Left lung (tissue), 10 donors: ENCODE data around the gene BCAS3. TPM values are rescaled to one million over a fixed set of nuclear protein-coding genes. Genes with fewer than 3 reads are reported as not detected.

Source experiments
- ATAC-seq: fragments of 200-7000 bp; cut with Tn5 transposase; one replicate; pipeline ENCODE4 v1.9.1; 2020; ENCODE audit warnings: moderate library complexity
- DNase-seq, 4 donors: peaks; one replicate each; pipeline ENCODE4 v3.0.0-alpha.2; 2013 to 2020
- H3K27ac ChIP-seq, 2 donors: fragments of 200-600 bp; sonication (generic) in 1 of 2; one replicate each; pipeline versions ENCODE4 v1.5.0 to v1.8.0; 2020 to 2021
- H3K27me3 ChIP-seq, 2 donors: fragments of 200-600 bp; sonication (generic) in 1 of 2; one replicate each; pipeline versions ENCODE4 v1.5.0 to v1.8.0; 2020 to 2021
- H3K36me3 ChIP-seq, 2 donors: fragments of 200-600 bp; sonication (generic) in 1 of 2; one replicate each; pipeline versions ENCODE4 v1.5.0 to v1.8.0; 2020 to 2021
- H3K4me1 ChIP-seq, 2 donors: fragments of 200-600 bp; one replicate each; pipeline ENCODE4 v1.8.0; 2021
- H3K4me3 ChIP-seq, 2 donors: fragments of 200-600 bp; sonication (generic) in 1 of 2; one replicate each; pipeline versions ENCODE4 v1.5.0 to v1.8.0; 2020 to 2021; ENCODE audit warnings: mild to moderate bottlenecking in 1 of 2
- H3K9me3 ChIP-seq, 2 donors: fragments of 200-600 bp; sonication (generic) in 1 of 2; one replicate each; pipeline versions ENCODE4 v1.5.0 to v1.8.0; 2020 to 2021
- intact Hi-C, 2 donors: fragments of 100-400 bp; cut with DNase I; formaldehyde crosslinking; loops; one replicate each; pipeline versions ENCODE4 v1.11.2 to v1.14.2; 2022
- polyA plus RNA-seq, 6 donors: library from polyadenylated mRNA; unstranded; fragments of 120-200 nt; gene quantifications; one replicate each; pipeline ENCODE4 v1.2.1, GENCODE V29; 2013; ENCODE audit not compliant: insufficient read length in 6 of 6
- total RNA-seq, 2 donors: library from RNA; stranded (reverse); fragmentation: NEBNext Ultra II Directional; extraction: Animal tissue kit (Norgen Biotek cat#: 25700); gene quantifications; one replicate each; pipeline ENCODE4 v1.2.1, GENCODE V29; 2021
- TF ChIP-seq, protein P1 (sequence below), 2 donors: fragments of 200-600 bp; sonication (generic) in 1 of 2; IDR thresholded peaks; one replicate each; pipeline versions ENCODE4 v1.5.0 to v1.8.0; 2021; ENCODE audit warnings: antibody characterized with exemption in 2 of 2
- donor health status: DM: no; HTN: yes; CAD: no.
- donor health status: DM: no; HTN: no; CAD: no.

The BCAS3 gene
- total and polyA plus RNA-seq, 8 donors, result 21.2 to 29.6 (median 28.0) TPM

DNA sequence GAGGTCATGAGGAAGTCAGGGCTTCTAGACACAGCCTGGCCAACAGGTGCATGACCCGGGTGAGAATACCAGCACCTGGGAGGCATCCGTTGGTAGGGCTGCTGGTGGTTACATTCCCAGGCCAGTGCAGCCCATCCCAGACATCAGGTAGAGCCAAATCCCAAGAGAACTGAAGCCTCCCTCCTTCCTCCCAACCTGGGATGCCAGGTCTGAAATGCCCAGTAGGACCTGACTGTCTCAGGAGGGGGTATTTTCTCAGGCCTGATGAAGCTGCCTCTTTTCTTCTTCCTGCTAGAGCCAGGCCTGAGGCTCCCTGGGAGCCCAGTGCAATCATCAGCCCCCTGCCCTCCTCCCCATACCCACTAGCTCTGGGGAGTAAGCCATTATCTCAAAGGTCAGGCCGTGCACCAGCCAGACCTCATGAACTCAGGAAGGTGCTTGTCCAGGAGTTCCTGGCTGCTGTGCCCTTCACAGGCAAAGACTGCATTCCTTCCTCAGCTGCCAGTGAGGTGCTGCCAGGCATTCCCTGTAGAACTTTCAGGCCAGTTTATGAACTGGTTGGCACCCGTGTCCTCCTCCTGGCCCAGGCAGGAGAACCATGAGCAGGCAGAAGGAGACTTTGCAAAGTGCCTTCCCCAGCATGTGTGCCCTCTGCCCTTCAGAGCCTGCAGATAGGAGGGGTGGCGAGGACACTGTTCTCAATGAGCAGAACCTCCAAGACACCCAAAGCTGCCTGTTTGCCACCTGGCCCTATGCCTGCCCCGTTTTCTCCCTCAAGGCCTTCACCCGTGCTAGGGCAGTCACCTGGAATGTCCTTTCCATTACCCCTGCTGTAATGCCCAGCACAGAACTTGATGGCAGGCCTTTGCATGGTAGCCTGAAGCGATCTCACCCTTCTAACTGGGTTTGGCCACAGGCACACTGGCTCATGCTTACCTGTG is 729.6 kb downstream of the BCAS3 start:
- H3K9me3 ChIP-seq, result no peaks in the 10 kb centered on the region
- H3K27me3 ChIP-seq, result peaks cover 47 to 100% of the 10 kb centered on the region in 2 donors
- ATAC-seq (no peak), DNase-seq (peak in 2 of 4 donors; percentile 29 to 43)
- intact Hi-C loops, result no loop called here
- peak overlapping the region; percentile 9 to 65 for H3K4me3 ChIP-seq
- TF ChIP-seq, protein P1, sequence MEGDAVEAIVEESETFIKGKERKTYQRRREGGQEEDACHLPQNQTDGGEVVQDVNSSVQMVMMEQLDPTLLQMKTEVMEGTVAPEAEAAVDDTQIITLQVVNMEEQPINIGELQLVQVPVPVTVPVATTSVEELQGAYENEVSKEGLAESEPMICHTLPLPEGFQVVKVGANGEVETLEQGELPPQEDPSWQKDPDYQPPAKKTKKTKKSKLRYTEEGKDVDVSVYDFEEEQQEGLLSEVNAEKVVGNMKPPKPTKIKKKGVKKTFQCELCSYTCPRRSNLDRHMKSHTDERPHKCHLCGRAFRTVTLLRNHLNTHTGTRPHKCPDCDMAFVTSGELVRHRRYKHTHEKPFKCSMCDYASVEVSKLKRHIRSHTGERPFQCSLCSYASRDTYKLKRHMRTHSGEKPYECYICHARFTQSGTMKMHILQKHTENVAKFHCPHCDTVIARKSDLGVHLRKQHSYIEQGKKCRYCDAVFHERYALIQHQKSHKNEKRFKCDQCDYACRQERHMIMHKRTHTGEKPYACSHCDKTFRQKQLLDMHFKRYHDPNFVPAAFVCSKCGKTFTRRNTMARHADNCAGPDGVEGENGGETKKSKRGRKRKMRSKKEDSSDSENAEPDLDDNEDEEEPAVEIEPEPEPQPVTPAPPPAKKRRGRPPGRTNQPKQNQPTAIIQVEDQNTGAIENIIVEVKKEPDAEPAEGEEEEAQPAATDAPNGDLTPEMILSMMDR (IDR thresholded peaks at IDR 0.05), result no peak
- H3K4me1 ChIP-seq, result peaks cover 11 to 69% of the 10 kb centered on the region in 2 donors
- H3K36me3 ChIP-seq, result peaks cover 0 to 27% of the 10 kb centered on the region in 2 donors
- H3K27ac ChIP-seq, result peak overlapping the region; percentile 77 to 90

DNA sequence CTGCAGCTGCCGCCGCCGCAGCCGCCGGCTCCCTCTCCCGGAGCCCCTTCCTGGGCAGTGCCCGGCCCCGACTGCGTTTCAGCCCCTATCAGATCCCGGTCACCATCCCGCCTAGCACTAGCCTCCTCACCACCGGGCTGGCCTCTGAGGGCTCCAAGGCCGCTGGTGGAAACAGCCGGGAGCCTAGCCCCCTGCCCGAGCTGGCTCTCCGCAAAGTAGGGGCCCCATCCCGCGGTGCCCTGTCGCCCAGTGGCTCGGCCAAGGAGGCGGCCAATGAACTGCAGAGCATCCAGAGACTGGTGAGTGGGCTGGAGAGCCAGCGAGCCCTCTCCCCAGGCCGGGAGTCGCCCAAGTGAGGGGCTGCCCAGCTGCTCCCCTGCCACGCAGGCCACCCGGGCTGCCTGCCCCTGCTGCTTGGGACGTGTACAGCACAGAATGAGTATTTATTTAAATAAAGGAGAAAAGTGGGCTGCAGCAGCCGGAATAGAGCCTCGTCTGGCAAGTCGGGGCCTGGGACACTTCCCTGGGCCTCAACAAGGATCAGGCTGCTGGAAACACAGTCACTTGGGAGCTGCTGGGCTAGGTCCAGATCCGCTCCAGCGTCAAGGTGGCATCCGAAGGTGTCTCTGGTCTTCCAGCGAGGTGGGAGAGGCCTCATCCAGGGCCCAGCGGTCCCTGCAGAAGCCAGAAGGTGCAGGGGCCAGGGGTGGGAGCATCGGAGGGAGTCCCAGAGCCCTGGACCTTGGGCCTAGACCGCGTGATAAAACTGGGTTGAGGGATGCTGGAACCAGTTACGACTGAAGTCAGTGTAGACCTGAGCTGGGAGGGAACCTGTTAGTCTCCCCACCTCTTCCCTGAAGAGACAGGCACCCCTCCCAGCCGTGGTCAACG is 730.7 kb downstream of the BCAS3 start:
- Histone ChIP-seq H3K9me3 (no peaks in the 10 kb centered on the region), H3K27me3 (peaks cover 40 to 100% of the 10 kb centered on the region in 2 donors), H3K4me1 (peaks cover 11 to 71% of the 10 kb centered on the region in 2 donors), H3K36me3 (peaks cover 0 to 22% of the 10 kb centered on the region in 2 donors), H3K4me3 (peak overlapping the region in 1 of 2 donors; percentile 65), H3K27ac (peak overlapping the region; percentile 77 to 90)
- intact Hi-C loops, result no loop called here
- ATAC-seq (no peak), DNase-seq (peak in 3 of 4 donors; percentile 30 to 80 (median 63))
- TF ChIP-seq, protein P1 (IDR thresholded peaks at IDR 0.05), result no peak

DNA sequence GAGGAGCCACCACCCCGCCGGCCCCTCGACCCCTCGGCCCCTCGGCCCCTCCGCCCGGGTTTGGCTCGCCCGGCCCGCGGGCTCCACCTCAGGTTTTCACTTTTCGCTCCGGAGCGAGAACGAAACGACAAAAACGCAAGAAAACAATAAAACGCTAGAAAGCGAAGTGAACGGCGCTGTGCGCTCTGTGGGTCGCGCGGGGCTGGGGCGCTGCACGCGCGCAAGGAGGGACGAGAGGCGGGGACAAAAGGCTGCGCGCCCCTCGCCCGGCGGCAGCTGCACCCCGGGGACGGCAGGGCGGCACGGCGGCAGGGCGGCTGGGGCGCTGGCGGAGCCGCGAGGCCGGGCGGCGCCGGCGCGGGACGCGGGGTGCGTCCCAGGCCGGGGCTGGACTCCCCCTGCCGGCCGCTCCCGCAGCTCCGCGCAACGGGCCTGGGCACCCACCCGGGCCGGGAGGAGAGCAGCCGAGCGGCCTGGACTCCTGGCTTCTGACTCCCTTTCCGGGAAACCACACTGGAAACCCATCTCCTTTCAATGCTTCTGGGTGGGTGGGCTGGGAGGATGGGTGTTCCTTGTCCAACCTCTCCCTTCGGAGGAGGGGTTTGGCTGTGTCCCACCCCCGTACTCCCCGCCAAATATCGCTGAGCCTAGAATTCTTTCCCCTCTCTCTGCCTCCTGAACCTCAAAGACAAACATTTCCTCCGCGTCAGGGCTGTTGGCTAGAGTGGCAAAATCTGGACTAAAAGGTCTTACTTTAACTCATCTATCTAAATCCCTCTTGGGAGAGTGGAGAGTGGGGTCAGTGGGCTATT is 731.9 kb downstream of the BCAS3 start:
- peak; percentile 15 for ATAC-seq
- H3K4me1 ChIP-seq, result peaks cover 11 to 67% of the 10 kb centered on the region in 2 donors
- H3K9me3 ChIP-seq, result no peaks in the 10 kb centered on the region
- peaks cover 0 to 19% of the 10 kb centered on the region in 2 donors for H3K36me3 ChIP-seq
- H3K4me3 ChIP-seq, result peak overlapping the region; percentile 25 to 65
- peaks cover 29 to 100% of the 10 kb centered on the region in 2 donors for H3K27me3 ChIP-seq
- DNase-seq, result peak; percentile 64 to 95 (median 88)
- TF ChIP-seq, protein P1 (IDR thresholded peaks at IDR 0.05), result peak in 1 of 2 donors; percentile 54
- H3K27ac ChIP-seq, result peak overlapping the region; percentile 87 to 95
- intact Hi-C loops, result loop anchor here in 1 of 2 donors (10.0 kb wide), 1 partner anchor 425 kb away; no protein-coding TSS in a partner anchor

DNA sequence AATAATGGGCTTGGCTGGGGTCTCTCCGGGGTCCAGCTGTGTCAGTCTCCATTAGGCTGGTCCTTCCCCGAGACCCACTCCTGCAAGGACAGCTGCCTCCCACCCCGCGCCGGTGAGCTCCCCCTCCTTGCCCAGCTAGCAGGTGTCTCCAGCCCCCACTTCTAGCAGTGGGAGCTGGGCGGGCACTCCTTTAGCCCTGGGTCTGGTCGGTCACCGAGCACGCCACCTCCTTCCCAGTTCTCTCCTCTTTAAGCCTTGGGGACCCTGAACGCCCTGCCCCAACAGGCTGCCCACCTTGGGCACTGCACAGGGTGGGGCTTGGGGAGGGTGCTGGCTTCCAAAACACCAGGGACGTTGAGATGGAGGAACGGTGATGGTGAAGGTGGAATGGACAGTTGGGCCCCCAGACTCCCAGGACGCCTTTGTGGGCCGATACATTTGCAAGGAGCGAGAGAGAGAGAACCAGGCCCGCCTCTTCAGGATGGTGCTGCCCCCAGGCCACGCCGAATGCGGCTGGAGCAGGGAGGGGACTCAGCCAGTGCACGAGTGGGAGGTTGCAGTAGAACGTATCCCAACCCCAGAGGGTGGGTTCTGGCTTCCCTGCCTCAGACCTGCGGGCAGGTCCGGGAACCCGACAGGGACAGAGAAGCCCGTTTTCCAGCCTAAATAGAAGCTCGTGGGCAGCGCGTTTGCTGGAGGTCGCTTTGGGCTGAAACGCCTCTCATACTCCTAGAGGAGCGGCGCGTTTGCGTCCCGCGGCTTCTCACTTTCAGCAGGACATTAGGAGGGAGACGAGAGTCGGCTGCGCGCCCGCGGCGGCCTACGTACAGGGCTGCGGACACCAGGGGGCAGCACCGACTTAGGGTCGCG is 732.7 kb downstream of the BCAS3 start:
- intact Hi-C loops, result loop anchor here in 1 of 2 donors (10.0 kb wide), 1 partner anchor 424 kb away; no protein-coding TSS in a partner anchor
- Histone ChIP-seq H3K4me3 (peak overlapping the region; percentile 9 to 65), H3K27ac (peak overlapping the region; percentile 87 to 95), H3K36me3 (peaks cover 0 to 10% of the 10 kb centered on the region in 2 donors), H3K9me3 (no peaks in the 10 kb centered on the region), H3K27me3 (peaks cover 21 to 92% of the 10 kb centered on the region in 2 donors), H3K4me1 (peaks cover 11 to 67% of the 10 kb centered on the region in 2 donors)
- TF ChIP-seq, protein P1 (IDR thresholded peaks at IDR 0.05), result peak; percentile 39 to 58
- ATAC-seq (peak; percentile 50), DNase-seq (peak; percentile 82 to 94 (median 91))
